Measurements from ENCODE around the gene IGSF11.

The IGSF11 gene

DNA sequence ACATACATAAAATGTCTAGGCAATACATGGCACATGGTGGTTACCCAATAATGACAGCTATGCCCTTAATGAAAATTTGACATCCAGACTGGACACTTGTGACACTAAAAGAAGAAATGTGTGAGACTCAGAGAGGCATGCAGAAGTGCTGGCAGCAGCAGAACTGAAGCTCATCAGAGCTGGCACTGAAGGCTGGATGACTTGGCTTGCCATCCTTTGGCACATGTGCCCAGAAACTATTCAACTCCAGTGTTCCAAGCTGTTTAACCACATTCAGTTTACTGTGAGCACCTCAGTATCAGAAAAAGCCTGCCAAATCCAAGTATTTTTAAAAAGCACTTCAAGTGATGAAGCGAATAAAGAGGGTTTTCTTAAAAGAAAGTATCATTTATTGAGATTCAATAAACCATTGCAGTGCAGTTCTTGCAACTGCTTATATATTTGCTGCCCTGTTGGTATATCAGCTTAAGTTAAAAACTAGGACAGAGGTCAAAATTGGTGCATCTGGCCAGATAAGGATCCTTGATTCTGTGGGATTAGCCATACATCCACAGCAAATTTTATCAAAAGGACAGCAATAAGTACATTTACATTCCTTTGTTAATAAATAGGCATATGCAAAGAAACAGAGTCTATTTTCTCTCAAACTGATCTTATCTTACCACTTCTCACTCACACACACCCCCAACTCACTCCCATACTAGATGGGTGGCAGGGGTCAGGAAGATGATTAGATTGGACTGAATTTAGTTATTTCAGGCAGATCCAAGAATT lies 15.8 kb downstream of the IGSF11 start:
- no peak overlapping the region for H3K27ac ChIP-seq
- TF ChIP-seq CTCF (IDR thresholded peaks at IDR 0.05) = no peak
- TF ChIP-seq ZFX (IDR thresholded peaks at IDR 0.05; ENCODE audit: borderline replicate concordance) = no peak

GRCh38 chr3:119015942-119016341 lies 18.7 kb downstream of the IGSF11 start:
- TF ChIP-seq CTCF (IDR thresholded peaks at IDR 0.05) (no peak), ZFX (IDR thresholded peaks at IDR 0.05; ENCODE audit: borderline replicate concordance) (no peak)
- no peak overlapping the region for H3K27ac ChIP-seq

DNA sequence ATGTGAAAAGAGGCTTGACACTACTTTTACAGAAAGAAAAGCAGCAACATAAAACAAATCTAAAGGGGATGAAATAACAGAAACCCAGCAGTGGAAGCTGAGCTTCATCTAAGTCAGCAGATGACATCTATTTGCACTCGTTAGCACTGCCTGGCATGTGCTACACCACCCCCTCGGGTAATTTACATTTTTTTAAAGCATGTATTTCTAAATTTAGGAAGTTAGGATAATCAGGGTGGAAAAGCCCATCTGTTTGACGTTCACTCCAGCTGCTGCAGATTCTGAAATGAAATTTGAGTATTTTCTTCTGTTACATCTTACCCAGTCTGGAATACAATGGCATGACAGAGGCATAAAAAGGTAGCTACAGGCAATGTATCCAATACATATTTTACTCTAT lies 20.7 kb downstream of the IGSF11 start:
- TF ChIP-seq CTCF (IDR thresholded peaks at IDR 0.05) (no peak), ZFX (IDR thresholded peaks at IDR 0.05; ENCODE audit: borderline replicate concordance) (no peak)
- H3K27ac ChIP-seq = no peak overlapping the region

GRCh38 chr3:119011528-119011927 lies 23.1 kb downstream of the IGSF11 start:
- no peak overlapping the region for H3K27ac ChIP-seq
- no peak for TF ChIP-seq CTCF (IDR thresholded peaks at IDR 0.05)
- no peak for TF ChIP-seq ZFX (IDR thresholded peaks at IDR 0.05; ENCODE audit: borderline replicate concordance)

DNA sequence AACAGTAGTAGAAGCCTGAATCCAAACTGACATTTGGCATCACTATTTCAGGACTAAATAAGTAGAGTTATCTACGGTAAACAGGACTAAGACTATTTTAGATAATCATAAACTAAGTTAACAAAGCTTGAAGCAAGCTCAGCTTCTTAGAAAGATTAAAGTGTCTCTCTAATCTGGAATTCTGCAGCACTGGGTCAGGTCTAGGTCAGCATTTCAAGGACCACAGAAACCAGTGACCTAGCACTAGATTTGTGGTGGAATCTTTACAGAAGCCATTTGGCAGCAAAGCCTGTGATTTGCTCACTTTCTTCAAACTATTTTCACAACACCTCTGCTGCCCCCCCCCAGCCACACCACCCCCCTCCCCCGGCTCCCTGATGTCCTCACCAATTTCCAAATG lies 37.5 kb downstream of the IGSF11 start:
- no peak overlapping the region for H3K27ac ChIP-seq
- TF ChIP-seq ZFX (IDR thresholded peaks at IDR 0.05; ENCODE audit: borderline replicate concordance) (no peak), CTCF (IDR thresholded peaks at IDR 0.05) (no peak)

DNA sequence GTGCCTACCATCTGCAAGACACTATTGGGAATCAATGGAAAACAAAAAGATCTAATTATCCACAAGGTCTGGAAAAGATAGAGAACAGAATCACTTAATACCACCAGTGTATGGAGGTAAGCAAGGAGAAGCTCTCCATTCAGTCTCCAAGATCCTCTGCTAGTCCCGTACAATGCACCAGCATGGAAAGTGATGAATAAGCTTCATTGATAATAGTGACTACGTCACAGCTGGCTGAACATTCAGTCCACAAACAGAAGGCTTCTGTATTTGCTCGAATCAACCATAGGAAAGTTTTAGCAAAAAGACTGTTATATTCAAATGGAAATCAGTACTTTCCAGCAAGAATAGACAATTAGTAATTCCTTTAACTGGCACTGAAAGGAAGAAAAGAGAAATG lies 42.9 kb downstream of the IGSF11 start:
- H3K27ac ChIP-seq = no peak overlapping the region
- TF ChIP-seq ZFX (IDR thresholded peaks at IDR 0.05; ENCODE audit: borderline replicate concordance) (no peak), CTCF (IDR thresholded peaks at IDR 0.05) (no peak)

GRCh38 chr3:118990823-118991560 lies 43.7 kb downstream of the IGSF11 start:
- H3K27ac ChIP-seq = no peak overlapping the region
- TF ChIP-seq CTCF (IDR thresholded peaks at IDR 0.05) = no peak
- TF ChIP-seq ZFX (IDR thresholded peaks at IDR 0.05; ENCODE audit: borderline replicate concordance) = no peak
